Measurements from ENCODE around the gene AJAP1. TPM values are rescaled to one million over a fixed set of nuclear protein-coding genes. Genes with fewer than 3 reads are reported as not detected.

AJAP1 gene
- polyA plus RNA-seq, 1 donor, result 0.92 TPM

- DNase-seq, result no peak
Observed at GRCh38 chr1:4631321-4631720, 23.1 kb upstream of the AJAP1 start.

GRCh38 chr1:4633346-4633745 is 21.1 kb upstream of the AJAP1 start:
- DNase-seq, result no peak

GRCh38 chr1:4634156-4634792 is 20.1 kb upstream of the AJAP1 start:
- no peak for DNase-seq

GRCh38 chr1:4634793-4635406 is 19.5 kb upstream of the AJAP1 start:
- DNase-seq, result no peak

DNA sequence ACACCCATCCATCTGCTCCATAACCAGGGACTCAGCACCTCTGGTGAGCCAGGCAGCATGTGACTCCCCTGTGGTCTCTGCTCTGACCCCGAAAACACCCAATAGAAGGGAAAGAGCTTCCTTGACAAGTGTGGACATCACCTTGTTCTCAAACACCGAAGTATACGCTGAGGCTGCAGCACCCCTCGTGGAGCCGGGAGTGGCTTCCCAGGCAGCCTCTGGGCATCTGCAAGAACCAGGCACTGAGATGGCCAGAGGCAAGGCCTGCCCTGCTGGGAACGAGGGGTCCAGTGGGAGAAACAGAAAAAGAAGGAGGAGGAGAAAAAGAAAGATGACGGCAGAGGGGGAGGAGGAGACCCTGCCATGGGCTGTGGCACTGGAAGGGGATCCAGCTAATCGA is 18.2 kb upstream of the AJAP1 start:
- no peak for DNase-seq

DNA sequence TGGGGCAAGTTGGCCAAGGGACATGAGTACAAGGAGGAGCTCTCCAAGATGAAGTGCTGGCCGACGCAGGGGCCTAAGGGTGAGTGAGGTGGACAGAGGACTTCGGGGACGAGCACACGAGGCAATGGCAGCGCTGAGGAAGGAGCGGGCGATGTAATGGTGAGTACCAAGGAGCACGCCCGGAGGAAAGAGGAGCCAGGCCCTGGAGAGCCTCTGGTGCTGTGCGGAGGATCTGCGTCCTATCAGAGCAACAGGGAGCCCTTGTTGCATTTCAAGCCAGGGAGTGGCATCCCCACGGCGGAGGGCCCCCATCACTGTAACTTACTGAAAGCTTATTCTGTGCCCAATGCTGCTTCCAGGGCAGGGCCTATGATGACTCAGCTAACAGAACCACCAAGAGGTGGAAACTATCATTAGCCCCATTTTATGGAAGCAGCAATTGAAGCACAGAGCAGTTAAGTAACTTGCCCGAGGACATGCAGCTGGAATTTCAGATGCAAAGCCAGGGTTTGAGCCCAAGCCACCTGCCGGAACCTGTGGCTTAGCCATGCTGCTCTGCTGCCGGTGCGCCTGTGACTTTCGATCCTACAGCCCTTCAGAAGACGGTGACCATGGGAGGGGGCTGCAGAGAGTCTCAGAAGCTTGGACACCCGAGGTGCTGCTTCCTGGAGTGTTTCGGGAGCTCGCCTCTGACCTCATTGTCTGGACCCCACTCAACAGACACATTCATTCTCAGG is 17.6 kb upstream of the AJAP1 start:
- DNase-seq, result no peak

- DNase-seq, result no peak
Observed at GRCh38 chr1:4637616-4638344, 16.6 kb upstream of the AJAP1 start.

DNA sequence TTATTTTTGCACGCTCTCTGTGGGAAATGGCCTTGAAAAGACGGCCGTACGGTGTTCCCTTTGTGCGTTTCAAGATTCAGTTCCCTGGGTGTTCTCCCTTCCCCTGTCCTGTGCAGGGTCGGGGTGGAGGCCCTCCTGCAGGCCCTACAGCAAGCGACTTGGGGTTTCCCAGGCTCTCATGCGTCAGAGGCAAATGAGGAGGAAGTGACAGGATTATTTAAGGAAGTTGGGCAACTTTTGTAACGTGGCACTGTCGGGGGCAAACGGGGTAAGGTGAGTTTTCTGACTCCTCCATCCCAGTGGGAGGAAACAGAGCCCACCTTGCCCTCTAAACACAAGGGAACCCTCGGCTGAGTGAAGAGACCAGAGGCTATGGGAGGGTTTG is 16.1 kb upstream of the AJAP1 start:
- no peak for DNase-seq

GRCh38 chr1:4640931-4641330 is 13.5 kb upstream of the AJAP1 start:
- no peak for DNase-seq

DNA sequence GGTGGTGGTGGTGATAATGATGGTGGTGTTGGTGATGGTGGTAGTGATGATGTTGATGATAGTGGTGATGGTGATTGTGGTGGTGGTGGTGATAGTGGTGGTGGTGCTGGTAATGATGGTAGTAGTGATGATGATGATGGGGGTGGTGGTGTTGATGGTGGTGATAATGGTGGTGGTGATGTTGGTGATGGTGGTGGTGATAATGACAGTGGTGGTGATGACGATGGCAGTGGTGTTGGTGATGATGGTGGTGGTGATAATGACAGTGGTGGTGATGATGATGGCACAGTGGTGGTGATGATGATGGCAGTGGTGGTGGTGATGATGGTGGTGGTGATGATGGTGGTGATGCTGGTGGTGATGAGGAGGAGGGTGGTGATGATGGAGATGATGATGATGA is 7.0 kb upstream of the AJAP1 start:
- DNase-seq, result no peak

- DNase-seq, result no peak
Observed at GRCh38 chr1:4648657-4649056, 5.8 kb upstream of the AJAP1 start.

- no peak for DNase-seq
Observed at GRCh38 chr1:4650481-4650880, 3.9 kb upstream of the AJAP1 start.

- DNase-seq, result no peak
Observed at GRCh38 chr1:4650981-4651380, 3.4 kb upstream of the AJAP1 start.

GRCh38 chr1:4652631-4653327 is 1.6 kb upstream of the AJAP1 start:
- no peak for DNase-seq

GRCh38 chr1:4653328-4653660 is 1.1 kb upstream of the AJAP1 start:
- no peak for DNase-seq

DNA sequence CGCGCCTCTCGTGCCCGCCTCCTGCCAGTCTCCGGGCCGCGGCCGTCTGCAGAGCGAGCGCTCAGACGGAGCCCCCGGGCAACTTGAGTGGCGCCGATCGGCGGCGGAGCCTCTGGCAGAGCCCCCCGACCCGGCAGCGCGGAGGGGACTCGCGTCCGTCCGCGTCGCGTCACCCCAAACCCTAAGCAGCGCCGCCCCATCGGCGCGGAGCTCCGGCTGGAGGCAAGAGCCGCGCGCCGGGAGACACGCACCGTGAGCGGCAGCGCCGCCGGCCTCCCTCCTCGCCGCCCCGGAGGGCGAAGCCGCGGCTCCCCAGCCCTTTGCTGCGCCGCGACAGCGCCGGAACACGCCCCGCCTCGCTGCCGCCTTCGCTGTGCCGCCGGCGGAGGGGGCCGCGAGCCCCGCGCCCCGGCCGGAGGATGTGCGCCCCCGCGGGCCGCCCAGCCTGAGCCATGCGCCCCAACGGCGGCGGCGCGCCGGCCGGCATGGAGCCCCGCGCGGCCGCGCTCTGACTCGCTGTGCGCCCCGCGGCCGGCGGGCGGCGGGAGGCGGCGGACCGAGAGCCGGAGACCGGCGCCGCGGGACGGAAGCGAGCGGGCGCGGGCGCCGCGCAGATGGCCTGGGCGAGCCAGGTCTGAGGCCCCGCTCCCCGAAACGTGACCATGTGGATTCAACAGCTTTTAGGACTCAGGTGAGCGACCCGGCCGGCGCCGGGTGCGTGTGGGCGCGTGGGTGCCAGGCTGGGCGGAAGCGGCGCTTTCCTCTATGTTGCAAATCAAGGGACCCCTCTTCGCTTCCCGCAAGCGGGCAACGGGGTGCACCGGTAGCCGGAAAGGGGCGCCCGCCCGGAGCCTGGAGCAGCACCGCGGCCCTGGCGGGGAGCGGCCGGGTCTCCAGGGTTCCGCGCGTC is 610 bp downstream of the AJAP1 start:
- DNase-seq, result no peak

GRCh38 chr1:4655674-4656532 is 1.5 kb downstream of the AJAP1 start:
- DNase-seq, result no peak

DNA sequence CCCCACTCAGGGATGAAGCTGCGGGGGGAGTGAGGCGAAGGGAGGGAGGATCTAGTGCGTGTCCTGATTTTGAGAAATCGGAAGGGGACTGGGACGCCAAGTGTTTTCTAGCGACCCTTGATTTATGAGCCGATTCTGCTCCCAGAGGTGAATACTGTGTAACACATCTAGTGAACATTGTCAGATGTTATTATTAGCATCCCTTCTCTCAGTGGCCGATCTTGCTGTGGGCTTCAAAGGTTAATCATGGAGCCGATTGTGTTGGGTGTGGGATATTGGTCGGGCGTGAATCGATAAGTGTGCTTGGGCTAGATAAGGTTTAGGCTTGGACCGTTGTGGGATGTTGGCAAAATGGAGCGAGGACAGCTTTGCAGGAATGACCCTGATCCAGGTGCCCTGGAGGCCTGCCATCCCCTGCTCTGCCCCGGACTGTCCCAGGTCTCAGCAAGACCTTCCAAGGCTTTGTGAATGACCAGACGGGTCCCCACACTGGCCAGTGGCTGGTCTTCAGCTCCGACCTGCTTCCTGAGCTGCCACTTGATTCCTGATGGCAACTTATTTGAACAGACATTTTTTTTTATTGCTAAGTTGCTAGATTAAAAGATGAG is 2.2 kb downstream of the AJAP1 start:
- no peak for DNase-seq

GRCh38 chr1:4657244-4657789 is 2.9 kb downstream of the AJAP1 start:
- no peak for DNase-seq

- peak; percentile 86 for DNase-seq
Observed at GRCh38 chr1:4657960-4658541, 3.6 kb downstream of the AJAP1 start.
